KOPT-K1 (cell line): ENCODE measurements around the gene CDH13.

ENCODE experiments used
- H3K27ac ChIP-seq: fragments of 200-600 bp; sonication (generic); 2 replicates; pipeline ENCODE4 v1.5.1; 2016; ENCODE audit warnings: antibody characterized with exemption, mild to moderate bottlenecking, low read depth, low read length; ENCODE audit not compliant: poor library complexity, severe bottlenecking
- H3K36me3 ChIP-seq: fragments of 200-600 bp; sonication (generic); 2 replicates; pipeline ENCODE4 v1.5.1; 2017; ENCODE audit warnings: antibody characterized with exemption, mild to moderate bottlenecking, low read length, moderate library complexity; ENCODE audit not compliant: insufficient read depth
- H3K9me3 ChIP-seq: fragments of 200-600 bp; sonication (generic); 2 replicates; pipeline ENCODE4 v1.5.1; 2017; ENCODE audit warnings: antibody characterized with exemption, low read length, mild to moderate bottlenecking; ENCODE audit not compliant: insufficient read depth, poor library complexity, severe bottlenecking

Gene CDH13

DNA sequence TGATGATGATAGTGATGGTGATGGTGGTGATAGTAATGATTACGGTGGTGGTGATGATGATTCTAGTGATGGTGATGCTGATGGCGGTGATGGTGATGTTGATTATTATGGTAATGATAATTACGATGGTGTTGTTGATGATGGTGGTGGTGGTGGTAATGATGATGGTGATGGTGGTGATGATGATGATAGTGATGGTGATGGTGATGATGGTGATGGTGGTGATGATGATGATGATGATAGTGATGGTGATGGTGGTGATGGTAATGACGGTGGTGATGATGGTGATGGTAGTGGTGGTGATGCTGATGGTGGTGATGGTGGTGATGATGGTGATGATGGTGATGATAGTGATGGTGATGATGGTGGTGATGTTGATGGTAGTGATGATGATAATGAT, 370.0 kb downstream of the CDH13 start:
- no peak overlapping the region for H3K27ac ChIP-seq
- no peaks in the 10 kb centered on the region for H3K36me3 ChIP-seq
- no peaks in the 10 kb centered on the region for H3K9me3 ChIP-seq

DNA sequence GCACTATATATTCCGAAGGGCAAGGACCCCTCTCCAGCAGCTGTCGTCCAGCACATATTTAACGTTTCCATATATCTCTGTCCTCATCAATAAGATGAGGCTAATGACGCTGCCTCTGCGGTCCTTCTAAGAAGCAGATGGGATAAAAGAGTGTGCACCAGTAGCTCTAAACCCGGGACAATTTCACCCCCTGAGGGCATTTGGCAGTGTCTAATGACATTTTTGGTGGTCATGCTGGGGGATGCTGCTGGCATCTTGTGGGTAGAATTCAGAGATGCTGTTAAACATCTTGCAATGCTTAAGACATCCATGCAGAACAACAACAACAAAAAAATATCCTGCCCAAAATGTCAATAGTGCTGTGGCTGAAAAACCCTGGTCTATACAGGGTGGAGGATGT, 372.9 kb downstream of the CDH13 start:
- no peaks in the 10 kb centered on the region for H3K36me3 ChIP-seq
- no peak overlapping the region for H3K27ac ChIP-seq
- H3K9me3 ChIP-seq, result no peaks in the 10 kb centered on the region

DNA sequence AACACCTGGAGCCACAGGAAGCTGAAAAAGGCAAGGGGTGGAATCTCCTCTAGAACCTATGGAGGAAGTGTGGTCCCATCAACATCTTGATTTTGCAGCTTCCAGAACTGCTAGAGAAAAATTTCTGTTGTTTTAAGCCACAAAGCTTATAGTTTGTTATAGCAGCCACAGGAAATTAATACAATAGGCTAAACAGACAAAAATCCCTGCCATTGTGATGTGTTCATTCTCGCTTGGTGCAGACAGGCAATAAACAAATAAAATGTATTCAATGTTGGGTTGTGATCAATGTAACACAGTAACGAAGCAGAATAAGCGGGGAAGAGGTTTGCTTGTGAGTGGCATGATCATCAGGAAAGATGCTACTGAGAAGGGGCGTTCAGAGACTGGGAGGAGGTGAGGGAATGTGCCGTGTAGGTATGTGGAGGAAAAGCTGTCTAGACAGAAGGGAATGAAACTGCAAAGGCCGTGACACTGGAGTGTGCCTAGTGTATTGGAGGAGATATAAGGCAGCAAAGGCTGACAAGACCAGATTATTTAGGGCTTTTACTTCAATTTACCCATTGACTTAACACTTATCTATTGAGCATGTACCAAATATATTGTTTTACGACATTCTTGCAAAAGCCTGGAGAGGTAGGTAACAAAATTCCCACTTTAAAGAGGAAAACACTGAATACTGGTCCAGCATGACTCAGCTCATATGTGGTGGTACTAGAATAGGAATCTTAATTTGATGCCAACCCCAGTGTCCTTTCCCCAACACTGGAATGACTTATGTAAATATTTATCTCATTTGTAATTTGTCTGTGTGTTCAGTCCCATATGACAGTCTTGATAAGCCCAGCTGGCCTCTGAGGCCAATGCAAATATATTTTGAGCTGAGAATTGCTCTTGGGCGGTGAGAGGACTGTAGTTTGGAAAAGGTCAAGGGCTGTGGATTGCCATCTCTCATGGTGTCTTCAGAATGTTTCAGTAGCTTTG, 375.9 kb downstream of the CDH13 start:
- no peaks in the 10 kb centered on the region for H3K36me3 ChIP-seq
- H3K27ac ChIP-seq, result no peak overlapping the region
- H3K9me3 ChIP-seq, result no peaks in the 10 kb centered on the region

DNA sequence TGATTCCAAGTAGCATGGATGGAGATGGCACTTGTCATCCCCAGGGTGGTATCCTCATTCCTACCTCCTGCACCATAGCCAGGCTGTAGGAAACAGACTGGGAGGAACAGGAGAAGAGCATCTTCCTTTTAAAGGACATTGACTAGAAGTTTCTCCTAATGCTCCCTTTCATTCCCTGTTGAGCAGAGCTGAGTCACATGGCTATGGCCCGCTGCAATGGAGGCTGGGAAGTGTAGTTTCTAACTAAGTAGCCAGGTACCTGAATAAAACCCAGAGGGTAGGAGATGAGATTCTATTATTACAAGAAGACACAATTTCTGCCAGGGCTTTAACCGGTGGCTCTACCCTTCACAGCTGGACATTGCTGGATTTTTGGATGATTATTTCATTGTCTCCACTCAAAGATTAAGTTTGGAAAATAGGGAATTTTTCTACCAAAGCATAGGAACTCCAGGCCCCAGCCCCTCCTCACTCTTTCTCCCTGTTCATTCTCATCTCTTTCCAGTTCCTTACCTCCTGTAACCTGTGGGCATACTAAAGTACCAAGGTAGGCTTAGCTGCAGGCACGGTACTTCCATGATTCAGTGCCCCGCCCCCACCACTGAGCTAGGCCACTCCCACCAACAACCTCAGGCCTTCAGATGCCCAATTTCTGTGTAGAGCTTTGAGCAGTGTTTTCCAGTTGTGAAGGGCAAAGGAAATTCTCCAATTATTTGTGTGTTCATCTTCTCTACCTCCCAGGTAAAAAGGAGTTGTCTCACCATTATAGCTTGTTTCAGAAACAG, 378.3 kb downstream of the CDH13 start:
- Histone ChIP-seq H3K9me3 (no peaks in the 10 kb centered on the region), H3K27ac (no peak overlapping the region), H3K36me3 (no peaks in the 10 kb centered on the region)

DNA sequence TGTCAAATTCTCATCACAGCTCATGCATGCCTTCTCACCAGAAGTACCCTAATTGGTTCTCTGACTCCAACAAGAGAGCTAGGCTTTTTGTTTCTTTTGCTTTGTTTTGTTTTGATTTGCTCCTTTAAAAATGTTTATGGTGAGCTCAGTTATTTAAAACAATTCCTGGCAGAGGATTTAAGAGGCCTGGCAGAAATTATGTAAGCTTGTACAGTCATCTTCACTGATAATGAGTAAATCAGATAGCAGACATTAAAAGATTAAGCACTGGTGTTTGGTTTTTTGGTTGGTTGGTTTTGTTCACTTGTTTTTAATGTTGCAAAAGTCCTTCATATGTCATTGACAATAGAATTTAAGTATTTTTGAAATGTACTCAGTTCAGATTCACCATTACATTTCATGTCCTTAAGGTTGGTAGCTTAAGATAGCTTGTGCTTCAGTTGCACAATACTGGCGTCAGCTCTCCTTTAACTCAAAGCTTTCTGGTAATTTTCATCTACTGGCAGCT, 378.9 kb downstream of the CDH13 start:
- Histone ChIP-seq H3K9me3 (no peaks in the 10 kb centered on the region), H3K36me3 (no peaks in the 10 kb centered on the region), H3K27ac (no peak overlapping the region)

DNA sequence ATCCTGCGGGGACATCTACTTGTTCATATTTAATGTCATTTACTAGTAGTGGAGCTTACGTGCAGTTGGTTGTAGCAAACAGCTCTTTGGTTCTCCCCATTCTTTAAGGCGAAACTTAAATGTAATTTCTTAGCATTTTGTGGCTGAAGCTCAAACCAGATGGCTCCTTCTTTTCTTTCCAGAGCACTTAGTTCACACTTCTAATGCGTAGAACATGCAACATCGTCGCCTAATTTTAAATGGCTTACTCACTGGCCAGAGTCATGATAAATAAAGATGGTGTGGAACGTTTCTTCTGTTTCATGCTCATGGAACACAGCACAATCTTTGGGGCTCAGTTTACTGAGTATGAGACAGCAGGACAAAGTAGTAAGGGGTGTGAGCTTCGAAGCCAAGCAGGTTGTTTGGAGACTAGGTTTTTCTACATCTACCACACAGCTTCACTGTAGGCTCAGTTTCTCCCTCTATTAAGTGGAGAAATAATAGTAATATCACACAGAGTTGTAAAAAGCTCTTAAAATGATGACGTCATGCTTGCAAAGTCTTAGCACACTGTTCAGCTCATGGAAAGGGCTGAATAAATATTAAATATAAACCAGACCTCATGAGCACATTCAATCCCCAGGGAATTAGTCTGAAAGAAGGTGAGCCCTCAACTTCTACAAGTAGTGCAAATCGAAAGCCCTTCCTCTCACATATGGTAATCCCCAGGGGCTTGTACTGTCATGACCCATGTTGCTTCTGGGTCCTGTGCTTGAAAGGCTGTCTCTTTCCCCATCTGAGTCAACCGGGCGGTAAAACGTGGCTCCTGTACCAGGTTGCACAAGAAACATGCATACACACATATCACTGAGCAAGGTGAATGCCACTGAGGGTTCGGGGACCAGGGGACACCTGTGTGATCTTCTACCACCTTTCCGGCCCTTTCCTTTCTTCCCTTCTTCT, 384.3 kb downstream of the CDH13 start:
- Histone ChIP-seq H3K9me3 (no peaks in the 10 kb centered on the region), H3K36me3 (no peaks in the 10 kb centered on the region)

GRCh38 chr16:83011939-83012338, 385.2 kb downstream of the CDH13 start:
- H3K27ac ChIP-seq, result no peak overlapping the region
- H3K9me3 ChIP-seq, result no peaks in the 10 kb centered on the region
- no peaks in the 10 kb centered on the region for H3K36me3 ChIP-seq

More for the DNA sequence above, 384.3 kb downstream of the CDH13 start:
- no peak overlapping the region for H3K27ac ChIP-seq

DNA sequence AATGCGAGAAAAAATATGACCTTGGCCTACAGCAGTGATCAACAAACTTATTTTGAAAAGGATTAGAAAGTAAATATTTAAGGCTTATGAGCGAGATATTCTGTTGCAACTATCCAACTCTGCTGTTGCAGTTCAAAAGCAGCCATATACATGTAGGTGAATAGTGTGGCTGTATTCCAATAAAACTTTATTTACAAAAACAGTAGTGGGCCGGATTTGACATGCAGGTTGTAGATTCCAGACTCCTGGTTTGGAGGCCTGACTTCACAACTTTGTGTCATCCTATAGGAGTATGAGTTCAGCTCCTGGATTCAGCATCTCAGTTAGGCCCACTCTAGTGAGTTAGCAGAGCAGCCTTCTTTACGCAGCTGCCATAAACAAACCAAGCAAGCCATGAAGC, 386.3 kb downstream of the CDH13 start:
- Histone ChIP-seq H3K27ac (no peak overlapping the region), H3K9me3 (no peaks in the 10 kb centered on the region), H3K36me3 (no peaks in the 10 kb centered on the region)

GRCh38 chr16:83019963-83020362, 393.2 kb downstream of the CDH13 start:
- Histone ChIP-seq H3K27ac (no peak overlapping the region), H3K9me3 (no peaks in the 10 kb centered on the region), H3K36me3 (no peaks in the 10 kb centered on the region)

- Histone ChIP-seq H3K9me3 (no peaks in the 10 kb centered on the region), H3K36me3 (no peaks in the 10 kb centered on the region), H3K27ac (no peak overlapping the region)
Measured at GRCh38 chr16:83021045-83021444, 394.3 kb downstream of the CDH13 start.

DNA sequence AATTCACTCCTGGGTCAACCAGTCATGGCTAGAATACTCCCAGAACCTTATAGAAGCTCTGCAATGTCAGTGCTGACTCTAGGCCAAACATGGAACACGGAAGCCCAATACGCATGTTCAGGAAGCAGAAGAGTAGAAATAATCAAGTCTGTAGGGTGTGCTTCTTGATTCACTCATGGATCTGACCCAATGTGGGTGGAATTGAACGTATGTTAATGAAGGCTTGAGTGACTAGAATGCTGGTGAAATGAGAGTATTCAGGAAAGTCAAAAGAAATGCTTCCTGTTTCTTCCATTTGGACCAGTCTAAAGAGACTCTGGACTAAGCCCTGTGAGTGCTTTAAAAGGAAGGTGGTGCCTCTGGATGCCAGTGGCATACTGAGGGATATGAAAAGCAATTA, 395.0 kb downstream of the CDH13 start:
- H3K36me3 ChIP-seq, result no peaks in the 10 kb centered on the region
- no peaks in the 10 kb centered on the region for H3K9me3 ChIP-seq
- no peak overlapping the region for H3K27ac ChIP-seq

DNA sequence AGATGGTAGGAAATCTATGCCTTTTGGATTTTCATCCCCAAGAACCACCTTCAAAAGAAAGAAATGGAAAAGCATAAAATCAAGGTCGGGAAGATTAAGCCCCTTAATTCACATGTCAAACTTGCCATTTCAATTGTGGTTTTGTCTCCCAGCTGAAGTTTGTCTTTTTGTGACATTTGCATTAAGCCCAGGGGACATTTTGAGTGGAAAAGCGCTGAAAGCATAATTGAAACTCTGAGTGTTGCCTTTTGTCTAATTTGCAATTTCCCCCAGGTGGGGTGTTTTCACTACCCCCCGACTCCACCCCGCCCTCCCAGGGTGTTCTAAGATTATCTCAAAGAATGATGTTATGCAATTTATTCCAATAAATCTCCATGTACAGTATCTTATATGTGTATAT, 396.2 kb downstream of the CDH13 start:
- Histone ChIP-seq H3K36me3 (no peaks in the 10 kb centered on the region), H3K9me3 (no peaks in the 10 kb centered on the region), H3K27ac (no peak overlapping the region)

- Histone ChIP-seq H3K27ac (no peak overlapping the region), H3K36me3 (no peaks in the 10 kb centered on the region), H3K9me3 (no peaks in the 10 kb centered on the region)
Measured at GRCh38 chr16:83023640-83024039, 396.9 kb downstream of the CDH13 start.

DNA sequence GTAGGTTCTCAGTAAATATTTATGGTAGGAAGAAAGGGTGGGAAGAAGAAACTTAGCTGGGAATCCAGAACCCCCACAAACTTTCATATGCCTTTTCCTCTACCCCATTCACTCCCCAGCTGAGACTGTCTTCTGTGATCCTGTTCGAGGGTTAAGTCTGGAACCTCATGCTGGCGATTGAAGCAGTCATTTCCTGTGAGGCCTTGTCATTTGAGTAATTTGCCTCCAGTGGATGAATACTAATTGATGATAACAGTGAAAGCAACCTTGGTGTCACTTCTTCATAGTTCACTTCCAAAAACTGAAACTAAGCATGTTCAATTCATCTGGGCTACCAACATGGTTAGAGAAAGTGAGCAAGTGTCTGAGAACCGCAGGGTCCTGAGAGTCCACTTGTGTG, 401.2 kb downstream of the CDH13 start:
- no peaks in the 10 kb centered on the region for H3K36me3 ChIP-seq
- no peaks in the 10 kb centered on the region for H3K9me3 ChIP-seq
- H3K27ac ChIP-seq, result no peak overlapping the region
